Gastrocnemius medialis (tissue), 4 donors: ENCODE results near the gene CALR.

Experiments
- POLR2A ChIP-seq, 2 donors: fragments of 450-650 bp; IDR thresholded peaks; one replicate each; pipeline ENCODE4 v1.6.1; 2017; ENCODE audit warnings: antibody characterized with exemption in 2 of 2, mild to moderate bottlenecking in 2 of 2, moderate library complexity in 2 of 2
- TF ChIP-seq, protein P1 (sequence below), 5 experiments: fragments of 450-650 bp in 3 of 5; fragments of 200-600 bp in 2 of 5; sonication (generic) in 2 of 5; IDR thresholded peaks in 4 of 5; conservative IDR thresholded peaks in 1 of 5; 1 replicate in 4 of 5; 2 replicates in 1 of 5; pipeline ENCODE4 v1.5.1; 2016 to 2019; ENCODE audit warnings: antibody characterized with exemption in 5 of 5, mild to moderate bottlenecking in 3 of 5, moderate library complexity in 3 of 5

DNA sequence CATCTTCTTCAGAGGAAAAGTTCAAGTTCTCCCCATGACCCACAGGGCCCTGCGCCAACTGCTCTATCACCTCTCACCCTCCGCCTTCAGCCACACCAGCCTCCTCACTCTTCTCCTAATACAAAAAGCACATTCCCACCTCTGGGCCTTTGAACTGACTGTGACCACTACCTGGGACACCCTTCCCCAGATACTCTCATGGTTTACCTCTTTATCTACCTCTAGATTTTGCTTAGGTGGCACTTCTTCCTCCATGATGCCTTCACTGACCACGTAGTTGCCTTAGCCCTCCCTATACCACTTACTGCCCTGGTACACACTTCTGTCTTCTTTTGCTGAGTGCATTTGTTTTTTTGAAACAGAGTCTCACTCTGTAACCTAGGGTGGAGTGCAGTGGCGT is 15.4 kb upstream of the CALR start:
- TF ChIP-seq, protein P1, sequence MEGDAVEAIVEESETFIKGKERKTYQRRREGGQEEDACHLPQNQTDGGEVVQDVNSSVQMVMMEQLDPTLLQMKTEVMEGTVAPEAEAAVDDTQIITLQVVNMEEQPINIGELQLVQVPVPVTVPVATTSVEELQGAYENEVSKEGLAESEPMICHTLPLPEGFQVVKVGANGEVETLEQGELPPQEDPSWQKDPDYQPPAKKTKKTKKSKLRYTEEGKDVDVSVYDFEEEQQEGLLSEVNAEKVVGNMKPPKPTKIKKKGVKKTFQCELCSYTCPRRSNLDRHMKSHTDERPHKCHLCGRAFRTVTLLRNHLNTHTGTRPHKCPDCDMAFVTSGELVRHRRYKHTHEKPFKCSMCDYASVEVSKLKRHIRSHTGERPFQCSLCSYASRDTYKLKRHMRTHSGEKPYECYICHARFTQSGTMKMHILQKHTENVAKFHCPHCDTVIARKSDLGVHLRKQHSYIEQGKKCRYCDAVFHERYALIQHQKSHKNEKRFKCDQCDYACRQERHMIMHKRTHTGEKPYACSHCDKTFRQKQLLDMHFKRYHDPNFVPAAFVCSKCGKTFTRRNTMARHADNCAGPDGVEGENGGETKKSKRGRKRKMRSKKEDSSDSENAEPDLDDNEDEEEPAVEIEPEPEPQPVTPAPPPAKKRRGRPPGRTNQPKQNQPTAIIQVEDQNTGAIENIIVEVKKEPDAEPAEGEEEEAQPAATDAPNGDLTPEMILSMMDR (IDR thresholded peaks at IDR 0.05 in 4 of 5, conservative IDR thresholded peaks at IDR 0.05 in 1 of 5) = no peak
- no peak for TF ChIP-seq POLR2A (IDR thresholded peaks at IDR 0.05)
